Thymus (tissue), 11 donors: Measurements from ENCODE around the gene RTN4RL1. TPM values are rescaled to one million over a fixed set of nuclear protein-coding genes. Genes with fewer than 3 reads are reported as not detected.

Experiments
- DNase-seq, 9 donors: peaks; one replicate each; pipeline ENCODE4 v3.0.0-alpha.2; 2013; ENCODE audit warnings: low spot score in 9 of 9, low read depth in 6 of 9, missing footprints in 1 of 9
- H3K27ac ChIP-seq, 2 donors: one replicate each; pipeline ENCODE4 v1.5.1; 2013; ENCODE audit warnings: control low read depth in 1 of 2, low read depth in 1 of 2, low read length in 1 of 2, mild to moderate bottlenecking in 1 of 2, moderate library complexity in 1 of 2
- H3K27me3 ChIP-seq, 2 donors: one replicate each; pipeline ENCODE4 v1.5.1; 2013; ENCODE audit warnings: low read length in 1 of 2; ENCODE audit not compliant: control insufficient read depth in 2 of 2, insufficient read depth in 1 of 2
- H3K36me3 ChIP-seq, 2 donors: one replicate each; pipeline ENCODE4 v1.5.1; 2013; ENCODE audit warnings: low read length in 1 of 2, mild to moderate bottlenecking in 1 of 2, moderate library complexity in 1 of 2; ENCODE audit not compliant: control insufficient read depth in 2 of 2, insufficient read depth in 2 of 2
- H3K4me1 ChIP-seq, 2 donors: one replicate each; pipeline ENCODE4 v1.5.1; 2013; ENCODE audit warnings: low read length in 2 of 2; ENCODE audit not compliant: control insufficient read depth in 2 of 2, insufficient read depth in 2 of 2
- H3K4me3 ChIP-seq, 2 donors: one replicate each; pipeline ENCODE4 v1.5.1; 2013; ENCODE audit warnings: low read length in 2 of 2, control low read depth in 1 of 2, mild to moderate bottlenecking in 1 of 2
- H3K9me3 ChIP-seq, 2 donors: one replicate each; pipeline ENCODE4 v1.5.1; 2013; ENCODE audit warnings: low read length in 1 of 2, mild to moderate bottlenecking in 1 of 2; ENCODE audit not compliant: control insufficient read depth in 2 of 2, insufficient read depth in 1 of 2
- WGBS: extraction: QIAGEN DNeasy Blood & Tissue Kit; methylation state at CpG from one replicate; pipeline ENCODE4 v1.1.7; 2013; 5-methylcytosine and 5-hydroxymethylcytosine counted together
- polyA plus RNA-seq: library from polyadenylated mRNA; stranded (reverse); fragments of 200-250 nt; gene quantifications from one replicate; pipeline ENCODE4 v1.2.3, GENCODE V29; 2013
- total RNA-seq: library from RNA; stranded (reverse); fragments of 120-200 nt; gene quantifications from one replicate; pipeline ENCODE4 v1.2.4, GENCODE V29; 2013
- donor health status: healthy.

Gene RTN4RL1
- total and polyA plus RNA-seq, 2 donors: 0.52 to 0.68 TPM

- peak in 5 of 9 donors; percentile 58 to 85 (median 76) for DNase-seq
- H3K36me3 ChIP-seq: peaks cover 0 to 7% of the 10 kb centered on the region in 2 donors
- H3K27ac ChIP-seq: no peak within 1 kb of the TSS
- H3K9me3 ChIP-seq: peaks cover 0 to 5% of the 10 kb centered on the region in 2 donors
- peaks cover 4 to 31% of the 10 kb centered on the region in 2 donors for H3K4me1 ChIP-seq
- peak within 1 kb of the TSS; percentile 64 to 91 for H3K4me3 ChIP-seq
- H3K27me3 ChIP-seq: peaks cover 33 to 52% of the 10 kb centered on the region in 2 donors
- 2% methylated on average over 59 of the region's 59 CpGs for WGBS
These were observed 5.0 kb upstream of the RTN4RL1 start, which contains the start of gene DPH1 for GRCh38 chr17:2029911-2030778. Gene DPH1 (plus strand): TSS chr17:2030153. CDS start chr17:2030170, 17 bp downstream.

- Histone ChIP-seq H3K27ac (no peak overlapping the region), H3K27me3 (peaks cover 46 to 66% of the 10 kb centered on the region in 2 donors), H3K4me1 (peaks cover 15 to 41% of the 10 kb centered on the region in 2 donors)
These were observed 3.6 kb upstream of the RTN4RL1 start for GRCh38 chr17:2028737-2029136.

GRCh38 chr17:2028234-2028614 lies 3.1 kb upstream of the RTN4RL1 start:
- no peak overlapping the region for H3K27ac ChIP-seq
- peaks cover 15 to 43% of the 10 kb centered on the region in 2 donors for H3K4me1 ChIP-seq
- H3K36me3 ChIP-seq: no peaks in the 10 kb centered on the region
- DNase-seq: no peak
- 95% methylated on average over 5 of the region's 5 CpGs for WGBS
- peaks cover 51 to 71% of the 10 kb centered on the region in 2 donors for H3K27me3 ChIP-seq
- no peak overlapping the region for H3K4me3 ChIP-seq
- H3K9me3 ChIP-seq: peaks cover 0 to 5% of the 10 kb centered on the region in 2 donors

More at GRCh38 chr17:2028737-2029136, 3.6 kb upstream of the RTN4RL1 start:
- WGBS: 73% methylated on average over 6 of the region's 6 CpGs
- Histone ChIP-seq H3K4me3 (no peak overlapping the region), H3K36me3 (peaks cover 0 to 2% of the 10 kb centered on the region in 2 donors), H3K9me3 (peaks cover 0 to 5% of the 10 kb centered on the region in 2 donors)
- DNase-seq: no peak

- H3K4me1 ChIP-seq: peaks cover 16 to 49% of the 10 kb centered on the region in 2 donors
These were observed 2.5 kb upstream of the RTN4RL1 start for GRCh38 chr17:2027528-2028233.

DNA sequence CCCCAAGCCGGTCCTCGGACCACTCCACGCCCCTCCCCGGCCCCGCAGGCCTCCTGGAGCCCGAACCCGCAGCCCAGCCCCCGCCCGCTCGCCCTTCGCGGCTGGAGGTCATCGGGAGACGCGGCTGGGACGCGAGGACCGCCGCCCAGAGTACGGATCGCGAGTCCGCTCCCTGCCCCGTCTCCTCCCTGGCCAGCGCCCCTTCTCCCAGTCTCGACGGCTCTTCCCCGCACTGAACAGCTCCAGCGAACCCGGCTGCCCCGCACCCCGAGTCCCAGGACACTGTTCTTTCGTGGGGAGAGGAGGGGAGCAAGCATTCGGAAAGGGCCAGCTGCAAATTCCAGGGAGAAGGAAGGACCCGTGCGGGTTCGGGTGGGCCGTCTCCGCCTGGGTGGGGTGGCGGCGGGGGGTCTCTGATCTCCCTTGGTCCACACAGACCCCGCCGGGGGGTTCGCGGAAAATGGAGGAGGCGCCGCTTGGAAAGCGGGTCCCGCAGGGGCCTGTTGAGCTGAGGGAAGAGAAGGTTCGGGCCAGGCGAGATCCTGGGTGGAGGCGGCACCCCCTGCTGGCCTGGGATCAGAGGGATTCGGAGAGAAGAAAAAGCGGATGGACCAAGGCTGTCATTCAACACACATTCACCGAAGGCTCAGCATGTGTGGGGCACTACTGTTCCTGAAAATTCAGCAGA lies 632 bp upstream of the RTN4RL1 start:
- Histone ChIP-seq H3K4me3 (peak overlapping the region; percentile 8 to 63), H3K27ac (no peak overlapping the region), H3K27me3 (peaks cover 60 to 96% of the 10 kb centered on the region in 2 donors), H3K36me3 (no peaks in the 10 kb centered on the region), H3K9me3 (peaks cover 0 to 5% of the 10 kb centered on the region in 2 donors), H3K4me1 (peaks cover 18 to 48% of the 10 kb centered on the region in 2 donors)
- 3% methylated on average over 55 of the region's 55 CpGs for WGBS
- DNase-seq: no peak

More at GRCh38 chr17:2027528-2028233, 2.5 kb upstream of the RTN4RL1 start:
- WGBS: 85% methylated on average over 11 of the region's 11 CpGs
- Histone ChIP-seq H3K36me3 (no peaks in the 10 kb centered on the region), H3K4me3 (no peak overlapping the region), H3K9me3 (peaks cover 0 to 5% of the 10 kb centered on the region in 2 donors), H3K27me3 (peaks cover 57 to 76% of the 10 kb centered on the region in 2 donors), H3K27ac (no peak overlapping the region)
- DNase-seq: no peak

- H3K27ac ChIP-seq: no peak overlapping the region
- peaks cover 0 to 2% of the 10 kb centered on the region in 2 donors for H3K9me3 ChIP-seq
- DNase-seq: no peak
- peaks cover 61 to 99% of the 10 kb centered on the region in 2 donors for H3K27me3 ChIP-seq
- no peaks in the 10 kb centered on the region for H3K36me3 ChIP-seq
- H3K4me1 ChIP-seq: peaks cover 18 to 39% of the 10 kb centered on the region in 2 donors
- H3K4me3 ChIP-seq: peak overlapping the region in 1 of 2 donors; percentile 63
- WGBS: 1% methylated on average over 73 of the region's 73 CpGs
These were observed 438 bp downstream of the RTN4RL1 start for GRCh38 chr17:2024572-2025219.

DNA sequence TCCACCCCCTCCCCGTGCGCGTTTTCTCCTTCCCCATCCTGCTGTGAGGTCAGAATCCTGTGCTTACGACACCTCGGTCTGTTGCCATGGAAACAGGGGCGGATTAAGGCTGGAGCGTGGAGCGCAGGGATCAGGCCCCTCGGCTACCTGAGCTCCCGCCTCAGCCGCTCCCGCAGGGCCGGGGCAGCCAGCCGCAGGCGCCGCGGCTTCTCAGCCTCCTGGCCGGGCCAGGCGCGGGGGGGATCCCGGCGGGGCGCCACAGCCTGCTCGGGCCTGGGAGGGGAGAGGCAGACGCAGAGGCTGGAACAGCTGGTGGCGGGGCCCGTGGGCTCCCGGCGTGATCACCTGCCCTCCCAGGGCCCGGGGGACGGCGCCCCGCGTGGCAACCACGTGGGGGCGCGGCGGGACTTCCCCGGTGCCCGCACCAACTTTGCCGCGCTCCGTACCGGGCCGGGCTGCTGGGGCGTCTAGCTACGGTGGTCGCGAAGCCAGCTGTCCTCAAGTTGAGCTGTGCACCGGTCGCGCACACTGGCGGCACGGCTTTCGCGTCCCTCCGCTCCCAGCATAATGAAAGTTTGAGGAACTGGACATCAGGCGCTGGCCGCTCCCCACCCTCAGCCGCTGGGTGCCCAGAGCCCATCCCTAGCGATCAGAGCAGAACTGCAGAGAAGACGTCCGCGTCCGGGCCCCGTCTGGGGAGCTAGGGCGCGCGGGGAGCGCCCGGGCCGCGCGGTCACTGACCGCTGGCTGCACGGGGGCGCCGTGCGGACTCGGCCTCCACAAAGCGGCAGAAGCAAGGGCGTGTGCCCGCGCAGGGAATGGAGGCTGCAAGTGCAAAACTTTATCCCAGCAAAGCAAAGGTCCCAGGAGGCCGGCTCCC lies 1.2 kb downstream of the RTN4RL1 start:
- DNase-seq: peak in 2 of 9 donors; percentile 43 to 65
- Histone ChIP-seq H3K4me1 (peaks cover 18 to 34% of the 10 kb centered on the region in 2 donors), H3K27ac (no peak overlapping the region), H3K27me3 (peaks cover 59 to 99% of the 10 kb centered on the region in 2 donors), H3K9me3 (no peaks in the 10 kb centered on the region), H3K4me3 (peak overlapping the region in 1 of 2 donors; percentile 63), H3K36me3 (no peaks in the 10 kb centered on the region)
- 3% methylated on average over 85 of the region's 85 CpGs for WGBS
